C4-2B (cell line): ENCODE data around the gene ZDHHC7.

ENCODE experiments used
- ZFX ChIP-seq: fragments of 450-650 bp; IDR thresholded peaks from 2 replicates; pipeline ENCODE4 v1.6.1; 2017
- TF ChIP-seq, protein P1 (sequence below): fragments of 450-650 bp; conservative IDR thresholded peaks from 2 replicates; pipeline ENCODE4 v1.5.1; 2017; ENCODE audit warnings: mild to moderate bottlenecking

GRCh38 chr16:84999200-84999599 is 12.1 kb downstream of the ZDHHC7 start:
- TF ChIP-seq, protein P1, sequence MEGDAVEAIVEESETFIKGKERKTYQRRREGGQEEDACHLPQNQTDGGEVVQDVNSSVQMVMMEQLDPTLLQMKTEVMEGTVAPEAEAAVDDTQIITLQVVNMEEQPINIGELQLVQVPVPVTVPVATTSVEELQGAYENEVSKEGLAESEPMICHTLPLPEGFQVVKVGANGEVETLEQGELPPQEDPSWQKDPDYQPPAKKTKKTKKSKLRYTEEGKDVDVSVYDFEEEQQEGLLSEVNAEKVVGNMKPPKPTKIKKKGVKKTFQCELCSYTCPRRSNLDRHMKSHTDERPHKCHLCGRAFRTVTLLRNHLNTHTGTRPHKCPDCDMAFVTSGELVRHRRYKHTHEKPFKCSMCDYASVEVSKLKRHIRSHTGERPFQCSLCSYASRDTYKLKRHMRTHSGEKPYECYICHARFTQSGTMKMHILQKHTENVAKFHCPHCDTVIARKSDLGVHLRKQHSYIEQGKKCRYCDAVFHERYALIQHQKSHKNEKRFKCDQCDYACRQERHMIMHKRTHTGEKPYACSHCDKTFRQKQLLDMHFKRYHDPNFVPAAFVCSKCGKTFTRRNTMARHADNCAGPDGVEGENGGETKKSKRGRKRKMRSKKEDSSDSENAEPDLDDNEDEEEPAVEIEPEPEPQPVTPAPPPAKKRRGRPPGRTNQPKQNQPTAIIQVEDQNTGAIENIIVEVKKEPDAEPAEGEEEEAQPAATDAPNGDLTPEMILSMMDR = no peak
- no peak for TF ChIP-seq ZFX
